PC-3 (cell line): Measurements from ENCODE around the gene BLM. TPM values are rescaled to one million over a fixed set of nuclear protein-coding genes. Genes with fewer than 3 reads are reported as not detected.

ENCODE experiments used
- ATAC-seq: fragments of 200-7000 bp; cut with Tn5 transposase; 2 replicates; pipeline ENCODE4 v1.9.1; 2020; ENCODE audit warnings: mild to moderate bottlenecking, moderate library complexity
- BruUV-seq: library from RNA; stranded (reverse); fragments of 400-500 nt; replicated peaks from 2 replicates; lab custom pipeline; 2021; lab: Mats Ljungman, UMichigan
- CTCF ChIA-PET: fragments of 300-600 bp; sonication (Branson Sonifier 250); formaldehyde crosslinking; loops from one replicate; lab custom pipeline; 2022; ENCODE audit warnings: antibody characterized with exemption; lab: Charles Lee
- POLR2A ChIA-PET: fragments of 300-600 bp; sonication (Branson Sonifier 250); formaldehyde crosslinking; loops from one replicate; lab custom pipeline; 2022; ENCODE audit warnings: antibody characterized with exemption; ENCODE audit not compliant: unreplicated experiment; lab: Charles Lee
- DNase-seq: peaks from one replicate; pipeline ENCODE4 v3.0.0-alpha.2; 2015
- H2AFZ ChIP-seq: fragments of 300-600 bp; sonication (generic); 2 replicates; pipeline ENCODE4 v1.6.0; 2016; ENCODE audit warnings: antibody characterized with exemption, low read length
- H3F3A ChIP-seq: fragments of 300-600 bp; sonication (generic); one replicate; pipeline ENCODE4 v1.6.0; 2017; ENCODE audit warnings: antibody characterized with exemption, low read length, control low read depth, mild to moderate bottlenecking; ENCODE audit not compliant: unreplicated experiment
- H3K27ac ChIP-seq: fragments of 300-600 bp; sonication (generic); 2 replicates; pipeline ENCODE4 v1.5.1; 2016; ENCODE audit warnings: mild to moderate bottlenecking, low read length
- H3K27me3 ChIP-seq: fragments of 300-600 bp; sonication (generic); 2 replicates; pipeline ENCODE4 v1.6.1; 2016; ENCODE audit warnings: low read length, mixed read lengths
- H3K36me3 ChIP-seq: fragments of 300-600 bp; sonication (generic); 2 replicates; pipeline ENCODE4 v1.6.1; 2016; ENCODE audit warnings: low read depth, mixed run types, low read length, mixed read lengths
- H3K4me1 ChIP-seq: fragments of 300-600 bp; sonication (generic); 2 replicates; pipeline ENCODE4 v1.5.1; 2016; ENCODE audit warnings: low read length; ENCODE audit not compliant: insufficient read depth
- H3K4me2 ChIP-seq: fragments of 300-600 bp; sonication (generic); 2 replicates; pipeline ENCODE4 v1.6.0; 2016; ENCODE audit warnings: low read length
- H3K4me3 ChIP-seq: fragments of 300-600 bp; sonication (generic); 2 replicates; pipeline ENCODE4 v1.5.1; 2016; ENCODE audit warnings: mild to moderate bottlenecking, low read length, mixed read lengths
- H3K79me2 ChIP-seq: fragments of 300-600 bp; sonication (generic); 2 replicates; pipeline ENCODE4 v1.6.1; 2017; ENCODE audit warnings: low read length, mixed read lengths
- H3K9ac ChIP-seq: fragments of 300-600 bp; sonication (generic); 2 replicates; pipeline ENCODE4 v1.6.0; 2016; ENCODE audit warnings: mild to moderate bottlenecking, low read length
- H3K9me2 ChIP-seq: fragments of 300-600 bp; sonication (generic); replicated peaks from 2 replicates; pipeline ENCODE4 v1.6.1; 2016; ENCODE audit warnings: mixed run types, low read length, mixed read lengths
- H3K9me3 ChIP-seq: fragments of 300-600 bp; sonication (generic); 2 replicates; pipeline ENCODE4 v1.6.1; 2016; ENCODE audit warnings: low read length, mixed read lengths
- H4K20me1 ChIP-seq: fragments of 300-600 bp; sonication (generic); 2 replicates; pipeline ENCODE4 v1.6.1; 2016; ENCODE audit warnings: low read length, mixed read lengths
- CTCF ChIP-seq: fragments of 300-600 bp; sonication (generic); conservative IDR thresholded peaks from 2 replicates; pipeline ENCODE4 v1.5.1; 2017; ENCODE audit warnings: antibody characterized with exemption, low read depth, mild to moderate bottlenecking, low read length
- EZH2 ChIP-seq: fragments of 300-600 bp; sonication (generic); IDR thresholded peaks from one replicate; pipeline ENCODE4 v1.6.1; 2017; ENCODE audit warnings: antibody characterized with exemption, mild to moderate bottlenecking, low read length; ENCODE audit not compliant: unreplicated experiment
- EZH2phosphoT487 ChIP-seq: fragments of 300-600 bp; sonication (generic); IDR thresholded peaks from 2 replicates; pipeline ENCODE4 v1.6.1; 2018; ENCODE audit warnings: mild to moderate bottlenecking, antibody characterized with exemption, low read length, borderline replicate concordance
- intact Hi-C: fragments of 100-400 bp; cut with micrococcal nuclease; formaldehyde crosslinking; loops from 2 replicates; pipeline ENCODE4 v1.9.0; 2023
- total RNA-seq: library from RNA; depleted of rRNA; stranded (reverse); fragments of >200 nt; gene quantifications from 2 replicates; pipeline ENCODE4 v1.2.3, GENCODE V29; 2014

Gene BLM
- total RNA-seq, 1 experiment from 2014 or later: 18.7 TPM

DNA sequence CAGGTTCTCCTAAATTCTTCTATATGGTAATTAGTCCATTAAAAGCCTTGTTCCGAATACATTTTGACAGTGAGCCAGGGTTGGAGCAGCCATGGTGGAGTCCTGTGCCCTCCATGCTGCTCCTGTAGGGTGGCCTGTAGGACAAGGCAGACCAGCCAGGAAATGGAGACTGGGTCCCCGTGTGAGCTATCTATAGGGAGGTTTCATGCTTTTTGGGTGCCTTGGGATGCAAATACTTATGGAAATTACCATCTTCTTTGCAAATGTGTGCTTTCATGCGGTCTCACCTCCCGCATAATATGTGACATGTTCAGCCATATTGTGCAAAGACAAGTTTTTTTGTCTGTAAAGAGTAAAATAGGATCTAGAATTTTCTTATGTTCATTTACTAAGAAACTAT is 93.2 kb downstream of the BLM start:
- Histone ChIP-seq H3K4me2 (no peak overlapping the region), H3K9ac (no peak overlapping the region), H3F3A (no peaks in the 10 kb centered on the region), H3K9me2 (no peaks in the 10 kb centered on the region), H3K36me3 (0 out of 2 replicates have a peak, but pooled peaks cover 6% of the 10 kb centered on the region), H3K9me3 (no peaks in the 10 kb centered on the region), H2AFZ (no peak overlapping the region), H3K79me2 (no peaks in the 10 kb centered on the region), H3K4me1 (no peaks in the 10 kb centered on the region), H3K27ac (no peak overlapping the region), H4K20me1 (no peaks in the 10 kb centered on the region), H3K4me3 (no peak overlapping the region), H3K27me3 (no peaks in the 10 kb centered on the region)
- intact Hi-C loops: no loop called here
- BruUV-seq: no TSS peak
- ChIA-PET CTCF (no interaction called here), POLR2A (no interaction called here)
- DNase-seq (no peak), ATAC-seq (no peak)
- TF ChIP-seq EZH2phosphoT487 (no peak), EZH2 (no peak), CTCF (no peak)

DNA sequence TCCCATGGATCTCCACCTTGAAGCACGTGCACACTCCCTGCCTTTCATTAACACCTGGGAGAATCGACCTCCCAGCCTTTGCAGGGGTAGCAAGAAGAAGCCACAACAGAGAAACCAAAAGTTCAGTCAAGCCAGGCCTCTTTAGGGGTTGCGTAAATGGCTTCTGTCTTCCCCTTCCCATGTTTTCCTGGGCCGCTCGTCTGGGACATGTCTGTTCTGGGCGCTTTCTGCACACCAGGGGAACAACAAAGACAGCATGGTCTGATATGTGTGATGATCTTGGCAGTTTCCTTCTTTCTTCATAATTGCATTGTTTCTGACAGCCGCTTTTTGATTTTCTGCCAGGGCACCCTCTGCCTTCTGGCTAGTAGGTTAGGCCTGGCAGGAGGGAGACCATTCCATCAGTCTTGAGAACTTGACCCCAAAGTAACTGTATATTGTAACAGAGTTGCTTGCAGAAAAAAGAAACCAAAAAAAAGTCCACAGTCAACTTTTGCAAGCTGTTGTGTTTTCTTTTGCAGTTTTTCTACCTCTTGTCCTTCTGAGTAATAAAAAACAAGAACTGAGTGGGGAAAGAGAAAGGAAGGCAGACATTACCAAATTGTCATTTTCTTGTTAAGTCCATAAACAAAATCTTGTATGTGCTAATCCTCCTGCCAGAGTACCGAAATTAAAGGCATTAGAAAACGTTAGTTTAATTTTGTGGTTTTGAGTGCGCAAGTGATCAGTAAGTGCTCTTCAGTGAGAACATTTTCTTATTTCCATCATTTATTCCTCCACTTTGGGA is 95.2 kb downstream of the BLM start:
- Histone ChIP-seq H3K4me1 (no peaks in the 10 kb centered on the region), H4K20me1 (no peaks in the 10 kb centered on the region), H3K9ac (no peak overlapping the region), H2AFZ (no peak overlapping the region), H3K9me3 (no peaks in the 10 kb centered on the region), H3K4me2 (no peak overlapping the region), H3K4me3 (no peak overlapping the region), H3K27me3 (no peaks in the 10 kb centered on the region), H3F3A (no peaks in the 10 kb centered on the region), H3K9me2 (no peaks in the 10 kb centered on the region), H3K36me3 (0 out of 2 replicates have a peak, but pooled peaks cover 6% of the 10 kb centered on the region), H3K79me2 (no peaks in the 10 kb centered on the region), H3K27ac (no peak overlapping the region)
- DNase-seq (no peak), ATAC-seq (no peak)
- CTCF ChIA-PET: no interaction called here
- POLR2A ChIA-PET: no interaction called here
- TF ChIP-seq EZH2: no peak
- TF ChIP-seq EZH2phosphoT487: no peak
- no peak for TF ChIP-seq CTCF
- intact Hi-C loops: no loop called here
- no TSS peak for BruUV-seq

GRCh38 chr15:90812958-90813265 is 95.8 kb downstream of the BLM start:
- Histone ChIP-seq H3K79me2 (no peaks in the 10 kb centered on the region), H3K9ac (no peak overlapping the region), H3K4me3 (no peak overlapping the region), H3K27me3 (no peaks in the 10 kb centered on the region), H3K36me3 (0 out of 2 replicates have a peak, but pooled peaks cover 6% of the 10 kb centered on the region), H3K4me1 (no peaks in the 10 kb centered on the region), H3K9me3 (no peaks in the 10 kb centered on the region), H3K4me2 (no peak overlapping the region), H4K20me1 (no peaks in the 10 kb centered on the region), H2AFZ (no peak overlapping the region), H3K27ac (no peak overlapping the region), H3K9me2 (no peaks in the 10 kb centered on the region), H3F3A (no peaks in the 10 kb centered on the region)
- BruUV-seq: no TSS peak
- TF ChIP-seq EZH2phosphoT487 (no peak), EZH2 (no peak), CTCF (no peak)
- DNase-seq (no peak), ATAC-seq (no peak)
- CTCF ChIA-PET: no interaction called here
- POLR2A ChIA-PET: no interaction called here
- intact Hi-C loops: no loop called here
